DMS114 treated with DMSO at 0.1 percent for 48 hours (cell line): ENCODE data around the gene HLA-F.
A peak's percentile ranks its signal among the peaks of the same experiment; 100 is the strongest.

Experiments used
- DNase-seq: peaks from one replicate; lab custom pipeline; 2025; ENCODE audit not compliant: unreplicated experiment; lab: John Stamatoyannopoulos, UW

HLA-F gene

GRCh38 chr6:29723262-29723665 lies at the start of gene HLA-F:
HLA-F (plus strand) TSS chr6:29723434; CDS start chr6:29723464, 30 bp downstream.
- DNase-seq, result peak; percentile 94

- DNase-seq, result no peak
Measured at GRCh38 chr6:29674008-29674407, 49.2 kb upstream of the HLA-F start.

- DNase-seq, result no peak
Measured at GRCh38 chr6:29675561-29675960, 47.7 kb upstream of the HLA-F start.

- no peak for DNase-seq
Measured at GRCh38 chr6:29676981-29677601, 46.1 kb upstream of the HLA-F start.

- DNase-seq, result no peak
Measured at GRCh38 chr6:29678114-29678513, 45.1 kb upstream of the HLA-F start.

- DNase-seq, result no peak
Measured at GRCh38 chr6:29679962-29680361, 43.3 kb upstream of the HLA-F start.

GRCh38 chr6:29680416-29680815 lies 42.8 kb upstream of the HLA-F start:
- DNase-seq, result no peak

- no peak for DNase-seq
Measured at GRCh38 chr6:29680904-29681303, 42.3 kb upstream of the HLA-F start, which contains the start of gene ZFP57. ZFP57 (minus strand) TSS chr6:29681152; CDS start chr6:29677003, 4,149 bp downstream.

GRCh38 chr6:29681811-29682210 lies 41.4 kb upstream of the HLA-F start:
- no peak for DNase-seq

- no peak for DNase-seq
Measured at GRCh38 chr6:29685718-29686326, 37.4 kb upstream of the HLA-F start.

GRCh38 chr6:29694637-29695036 lies 28.6 kb upstream of the HLA-F start:
- DNase-seq, result no peak

GRCh38 chr6:29696147-29697125 lies 26.8 kb upstream of the HLA-F start:
- peak; percentile 12 for DNase-seq

GRCh38 chr6:29702519-29703103 lies 20.6 kb upstream of the HLA-F start:
- no peak for DNase-seq

GRCh38 chr6:29705389-29706231 lies 17.6 kb upstream of the HLA-F start:
- DNase-seq, result peak; percentile 52

GRCh38 chr6:29708432-29709179 lies 14.6 kb upstream of the HLA-F start:
- no peak for DNase-seq

- DNase-seq, result no peak
Measured at GRCh38 chr6:29709188-29709587, 14.0 kb upstream of the HLA-F start.

GRCh38 chr6:29710281-29710941 lies 12.8 kb upstream of the HLA-F start:
- no peak for DNase-seq

GRCh38 chr6:29720863-29721262 lies 2.4 kb upstream of the HLA-F start:
- DNase-seq, result no peak
